22Rv1 (cell line): Measurements from ENCODE around the gene SF3B6.

ENCODE experiments used
- ZFX ChIP-seq: fragments of 450-650 bp; IDR thresholded peaks from 2 replicates; pipeline ENCODE4 v1.6.1; 2017; ENCODE audit warnings: antibody characterized with exemption, borderline replicate concordance
- TF ChIP-seq, protein P1 (sequence below): fragments of 450-650 bp; IDR thresholded peaks from 2 replicates; pipeline ENCODE4 v1.5.1; 2017; ENCODE audit warnings: mild to moderate bottlenecking

DNA sequence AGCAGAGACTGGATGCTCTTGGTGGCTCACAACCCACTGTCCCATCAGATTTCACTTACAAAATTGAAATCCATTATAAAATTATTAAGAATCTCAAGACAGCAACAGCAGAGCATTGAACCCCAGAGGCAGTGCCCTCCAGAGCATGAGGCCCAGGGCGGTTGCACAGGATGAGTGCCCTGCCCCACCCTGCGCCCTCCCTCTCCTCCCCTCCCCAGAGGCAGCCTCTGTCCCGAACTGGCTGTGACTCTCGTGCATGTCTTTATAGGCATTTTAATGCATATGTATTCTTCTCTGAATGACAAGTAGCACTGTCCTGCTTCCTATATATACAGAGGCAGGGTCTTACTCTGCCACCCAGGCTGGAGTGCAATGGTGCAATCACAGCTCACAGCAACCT is 55.9 kb downstream of the SF3B6 start:
- TF ChIP-seq, protein P1, sequence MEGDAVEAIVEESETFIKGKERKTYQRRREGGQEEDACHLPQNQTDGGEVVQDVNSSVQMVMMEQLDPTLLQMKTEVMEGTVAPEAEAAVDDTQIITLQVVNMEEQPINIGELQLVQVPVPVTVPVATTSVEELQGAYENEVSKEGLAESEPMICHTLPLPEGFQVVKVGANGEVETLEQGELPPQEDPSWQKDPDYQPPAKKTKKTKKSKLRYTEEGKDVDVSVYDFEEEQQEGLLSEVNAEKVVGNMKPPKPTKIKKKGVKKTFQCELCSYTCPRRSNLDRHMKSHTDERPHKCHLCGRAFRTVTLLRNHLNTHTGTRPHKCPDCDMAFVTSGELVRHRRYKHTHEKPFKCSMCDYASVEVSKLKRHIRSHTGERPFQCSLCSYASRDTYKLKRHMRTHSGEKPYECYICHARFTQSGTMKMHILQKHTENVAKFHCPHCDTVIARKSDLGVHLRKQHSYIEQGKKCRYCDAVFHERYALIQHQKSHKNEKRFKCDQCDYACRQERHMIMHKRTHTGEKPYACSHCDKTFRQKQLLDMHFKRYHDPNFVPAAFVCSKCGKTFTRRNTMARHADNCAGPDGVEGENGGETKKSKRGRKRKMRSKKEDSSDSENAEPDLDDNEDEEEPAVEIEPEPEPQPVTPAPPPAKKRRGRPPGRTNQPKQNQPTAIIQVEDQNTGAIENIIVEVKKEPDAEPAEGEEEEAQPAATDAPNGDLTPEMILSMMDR = no peak
- TF ChIP-seq ZFX = no peak
